H9 (cell line): ENCODE results near the gene CNGB1. TPM values are rescaled to one million over a fixed set of nuclear protein-coding genes. Genes with fewer than 3 reads are reported as not detected.
"Not testable (repeated sequence)": the region's sequence is repeated elsewhere in the genome, so short reads cannot be mapped to it uniquely, and the experiment has no call there.

ENCODE experiments used
- DNase-seq: peaks from one replicate; pipeline ENCODE4 v3.0.0-alpha.2; 2017
- H2AFZ ChIP-seq: one replicate; pipeline ENCODE4 v1.6.1; 2013; ENCODE audit warnings: mild to moderate bottlenecking, low read length, control low read depth, moderate library complexity
- H2AK5ac ChIP-seq: 2 replicates; pipeline ENCODE4 v1.6.1; 2013; ENCODE audit warnings: low read length, control low read depth, mixed read lengths; ENCODE audit not compliant: insufficient read length
- H2BK120ac ChIP-seq: one replicate; pipeline ENCODE4 v1.6.1; 2013; ENCODE audit warnings: low read depth, mild to moderate bottlenecking, low read length, control low read depth, inconsistent platforms; ENCODE audit not compliant: poor library complexity, severe bottlenecking
- H2BK12ac ChIP-seq: 2 replicates; pipeline ENCODE4 v1.6.1; 2013; ENCODE audit warnings: low read length, control low read depth, mixed read lengths, low read depth; ENCODE audit not compliant: insufficient read length
- H2BK15ac ChIP-seq: 2 replicates; pipeline ENCODE4 v1.6.1; 2013; ENCODE audit warnings: low read depth, low read length, control low read depth
- H2BK20ac ChIP-seq: one replicate; pipeline ENCODE4 v1.6.1; 2013; ENCODE audit warnings: low read depth, mild to moderate bottlenecking, low read length, control low read depth, inconsistent platforms; ENCODE audit not compliant: poor library complexity, severe bottlenecking
- H2BK5ac ChIP-seq: 2 replicates; pipeline ENCODE4 v1.6.1; 2013; ENCODE audit warnings: low read length, control low read depth, mixed read lengths; ENCODE audit not compliant: insufficient read length
- H3K14ac ChIP-seq: 2 replicates; pipeline ENCODE4 v1.6.1; 2013; ENCODE audit warnings: low read length, control low read depth; ENCODE audit not compliant: insufficient read depth
- H3K18ac ChIP-seq: 2 replicates; pipeline ENCODE4 v1.6.1; 2013; ENCODE audit warnings: low read depth, mild to moderate bottlenecking, mixed read lengths, low read length, control low read depth; ENCODE audit not compliant: insufficient read length
- H3K23ac ChIP-seq: 2 replicates; pipeline ENCODE4 v1.6.1; 2013; ENCODE audit warnings: low read length, control low read depth, mixed read lengths, low read depth; ENCODE audit not compliant: insufficient read length
- H3K23me2 ChIP-seq: 2 replicates; pipeline ENCODE4 v1.6.1; 2013; ENCODE audit warnings: low read depth, mild to moderate bottlenecking, mixed read lengths, low read length, control low read depth; ENCODE audit not compliant: insufficient read length, poor library complexity, severe bottlenecking
- H3K27ac ChIP-seq: 2 replicates; pipeline ENCODE4 v1.5.1; 2013; ENCODE audit warnings: low read length, control low read depth, mixed read lengths, low read depth; ENCODE audit not compliant: insufficient read length
- H3K27me3 ChIP-seq: 2 replicates; pipeline ENCODE4 v1.6.1; 2013; ENCODE audit warnings: low read length, control low read depth, inconsistent platforms; ENCODE audit not compliant: insufficient read depth
- H3K4ac ChIP-seq: 2 replicates; pipeline ENCODE4 v1.6.1; 2013; ENCODE audit warnings: low read depth, mild to moderate bottlenecking, control low read depth, inconsistent platforms, low read length, moderate library complexity
- H3K4me1 ChIP-seq: 2 replicates; pipeline ENCODE4 v1.6.1; 2013; ENCODE audit warnings: low read length, control low read depth, inconsistent platforms; ENCODE audit not compliant: insufficient read depth
- H3K4me2 ChIP-seq: 2 replicates; pipeline ENCODE4 v1.6.1; 2013; ENCODE audit warnings: low read length, control low read depth, mixed read lengths; ENCODE audit not compliant: insufficient read length, insufficient read depth
- H3K56ac ChIP-seq: 2 replicates; pipeline ENCODE4 v1.6.1; 2013; ENCODE audit warnings: low read depth, mild to moderate bottlenecking, mixed read lengths, low read length, control low read depth; ENCODE audit not compliant: insufficient read length
- H3K79me1 ChIP-seq: 2 replicates; pipeline ENCODE4 v1.6.1; 2013; ENCODE audit warnings: low read depth, mild to moderate bottlenecking, moderate library complexity, low read length, control low read depth, inconsistent platforms; ENCODE audit not compliant: insufficient read depth, poor library complexity, severe bottlenecking
- H3K79me2 ChIP-seq: 2 replicates; pipeline ENCODE4 v1.6.1; 2013; ENCODE audit warnings: low read length, control low read depth, inconsistent platforms; ENCODE audit not compliant: insufficient read depth
- H3K9ac ChIP-seq: 2 replicates; pipeline ENCODE4 v1.6.1; 2013; ENCODE audit warnings: low read length, control low read depth, mixed read lengths; ENCODE audit not compliant: insufficient read length; ENCODE audit errors: extremely low read depth
- H3K9me3 ChIP-seq: one replicate; pipeline ENCODE4 v1.6.1; 2013; ENCODE audit warnings: low read depth, low read length, inconsistent platforms; ENCODE audit not compliant: control insufficient read depth
- H3T11ph ChIP-seq: one replicate; pipeline ENCODE4 v1.6.1; 2013; ENCODE audit warnings: mild to moderate bottlenecking, low read length, control low read depth, inconsistent platforms
- H4K20me1 ChIP-seq: one replicate; pipeline ENCODE4 v1.6.1; 2013; ENCODE audit not compliant: control insufficient read depth, insufficient read length, insufficient read depth
- H4K5ac ChIP-seq: 2 replicates; pipeline ENCODE4 v1.6.1; 2013; ENCODE audit warnings: low read depth, mild to moderate bottlenecking, mixed read lengths, low read length, control low read depth; ENCODE audit not compliant: insufficient read length
- H4K8ac ChIP-seq: replicated peaks from 2 replicates; pipeline ENCODE4 v1.6.1; 2013; ENCODE audit warnings: low read length, control low read depth, mixed read lengths, low read depth; ENCODE audit not compliant: insufficient read length
- H4K91ac ChIP-seq: 2 replicates; pipeline ENCODE4 v1.6.1; 2013; ENCODE audit warnings: low read depth, mild to moderate bottlenecking, moderate library complexity, mixed read lengths, low read length, control low read depth; ENCODE audit not compliant: insufficient read length
- H3K27ac Mint-ChIP-seq, 3 experiments: 2 replicates in 2 of 3; 3 replicates in 1 of 3; pipeline ENCODE4 v1.8.0; 2020 to 2021; ENCODE audit warnings: mixed read lengths in 3 of 3, mild to moderate bottlenecking in 1 of 3, moderate library complexity in 1 of 3
- H3K27me3 Mint-ChIP-seq: 2 replicates; pipeline ENCODE4 v1.8.0; 2021; ENCODE audit warnings: low read depth, mild to moderate bottlenecking, moderate library complexity, mixed read lengths
- H3K36me3 Mint-ChIP-seq, 3 experiments: 2 replicates in 2 of 3; 3 replicates in 1 of 3; pipeline ENCODE4 v1.8.0; 2020 to 2021; ENCODE audit warnings: low read depth in 3 of 3, mixed read lengths in 3 of 3; ENCODE audit not compliant: insufficient read depth in 1 of 3
- H3K4me1 Mint-ChIP-seq, 2 experiments: 2 replicates each; pipeline ENCODE4 v1.8.0; 2020; ENCODE audit warnings: mixed read lengths in 2 of 2
- H3K4me3 Mint-ChIP-seq, 2 experiments: 2 replicates in 1 of 2; 3 replicates in 1 of 2; pipeline ENCODE4 v1.8.0; 2020 to 2021; ENCODE audit warnings: mild to moderate bottlenecking in 2 of 2, mixed read lengths in 2 of 2, moderate library complexity in 1 of 2
- H3K9me3 Mint-ChIP-seq, 2 experiments: 2 replicates in 1 of 2; 3 replicates in 1 of 2; pipeline ENCODE4 v1.8.0; 2020; ENCODE audit warnings: mild to moderate bottlenecking in 2 of 2, mixed read lengths in 2 of 2, moderate library complexity in 1 of 2
- CTCF ChIP-seq: fragments of 200-600 bp; sonication (generic); conservative IDR thresholded peaks from 3 replicates; pipeline ENCODE4 v1.8.0; 2021; ENCODE audit warnings: antibody characterized with exemption, mild to moderate bottlenecking
- WGBS: extraction: QIAGEN DNeasy Blood & Tissue Kit; methylation state at CpG from one replicate; pipeline ENCODE4 v1.1.7; 2013; ENCODE audit warnings: missing lambda C conversion rate, low lambda C conversion rate, mixed read lengths; ENCODE audit not compliant: insufficient read length; ENCODE audit errors: extremely low coverage; 5-methylcytosine and 5-hydroxymethylcytosine counted together
- total RNA-seq: library from RNA; stranded (reverse); gene quantifications from 2 replicates; pipeline ENCODE4 v1.2.1, GENCODE V29; 2021

CNGB1 gene
- total RNA-seq, 1 experiment from 2014 or later: not detected

- Histone ChIP-seq H3K4me1 (no peaks in the 10 kb centered on the region), H2BK5ac (no peak overlapping the region), H2BK15ac (no peak overlapping the region), H4K5ac (no peak overlapping the region), H3K23ac (no peak overlapping the region), H2AFZ (no peak overlapping the region), H3K18ac (no peak overlapping the region), H3K79me2 (no peaks in the 10 kb centered on the region), H2AK5ac (no peak overlapping the region), H3T11ph (no peak overlapping the region), H3K4ac (no peak overlapping the region), H3K79me1 (no peaks in the 10 kb centered on the region), H3K4me2 (no peak overlapping the region), H2BK20ac (no peak overlapping the region), H4K8ac (no peak overlapping the region), H3K27ac (no peak overlapping the region), H2BK120ac (no peak overlapping the region), H3K23me2 (no peaks in the 10 kb centered on the region), H3K14ac (no peak overlapping the region), H3K56ac (no peak overlapping the region), H3K9me3 (no peaks in the 10 kb centered on the region), H3K27me3 (no peaks in the 10 kb centered on the region), H4K20me1 (no peaks in the 10 kb centered on the region), H2BK12ac (no peak overlapping the region), H4K91ac (no peak overlapping the region), H3K9ac (no peak overlapping the region)
- Mint-ChIP-seq H3K27me3 (no peaks in the 10 kb centered on the region), H3K9me3 (no peaks in the 10 kb centered on the region), H3K27ac (no peak overlapping the region), H3K4me3 (no peak overlapping the region), H3K4me1 (no peaks in the 10 kb centered on the region), H3K36me3 (no peaks in the 10 kb centered on the region)
- TF ChIP-seq CTCF: no peak
- no peak for DNase-seq
- WGBS: no CpG with 5 or more reads among the region's 9 CpGs
Observed at GRCh38 chr16:57944970-57945739, 25.8 kb downstream of the CNGB1 start.

GRCh38 chr16:57943381-57943780, 27.5 kb downstream of the CNGB1 start:
- not testable (repeated sequence) for H4K20me1 ChIP-seq, H3K27ac ChIP-seq, H4K8ac ChIP-seq, H2BK15ac ChIP-seq, H3K4me1 Mint-ChIP-seq, H4K91ac ChIP-seq, H3K27me3 Mint-ChIP-seq, H3K79me2 ChIP-seq, H3K4me3 Mint-ChIP-seq, H3K14ac ChIP-seq, H2AK5ac ChIP-seq, H3K27ac Mint-ChIP-seq, H3K56ac ChIP-seq, H3K9me3 ChIP-seq, H3K9ac ChIP-seq, H3K23ac ChIP-seq, H3K18ac ChIP-seq, H3K9me3 Mint-ChIP-seq, H3K36me3 Mint-ChIP-seq, H2BK120ac ChIP-seq, H3K4ac ChIP-seq, H2AFZ ChIP-seq, H3K23me2 ChIP-seq, H3T11ph ChIP-seq, H3K79me1 ChIP-seq, H3K4me2 ChIP-seq, DNase-seq, H3K4me1 ChIP-seq, H2BK5ac ChIP-seq, H2BK12ac ChIP-seq, H3K27me3 ChIP-seq, H4K5ac ChIP-seq, H2BK20ac ChIP-seq
- WGBS: no CpG with 5 or more reads among the region's 8 CpGs
